ENCODE measurements around the gene COL4A2.

The COL4A2 gene

GRCh38 chr13:110470272-110471009, 163.4 kb downstream of the COL4A2 start:
- TF ChIP-seq, protein P1, sequence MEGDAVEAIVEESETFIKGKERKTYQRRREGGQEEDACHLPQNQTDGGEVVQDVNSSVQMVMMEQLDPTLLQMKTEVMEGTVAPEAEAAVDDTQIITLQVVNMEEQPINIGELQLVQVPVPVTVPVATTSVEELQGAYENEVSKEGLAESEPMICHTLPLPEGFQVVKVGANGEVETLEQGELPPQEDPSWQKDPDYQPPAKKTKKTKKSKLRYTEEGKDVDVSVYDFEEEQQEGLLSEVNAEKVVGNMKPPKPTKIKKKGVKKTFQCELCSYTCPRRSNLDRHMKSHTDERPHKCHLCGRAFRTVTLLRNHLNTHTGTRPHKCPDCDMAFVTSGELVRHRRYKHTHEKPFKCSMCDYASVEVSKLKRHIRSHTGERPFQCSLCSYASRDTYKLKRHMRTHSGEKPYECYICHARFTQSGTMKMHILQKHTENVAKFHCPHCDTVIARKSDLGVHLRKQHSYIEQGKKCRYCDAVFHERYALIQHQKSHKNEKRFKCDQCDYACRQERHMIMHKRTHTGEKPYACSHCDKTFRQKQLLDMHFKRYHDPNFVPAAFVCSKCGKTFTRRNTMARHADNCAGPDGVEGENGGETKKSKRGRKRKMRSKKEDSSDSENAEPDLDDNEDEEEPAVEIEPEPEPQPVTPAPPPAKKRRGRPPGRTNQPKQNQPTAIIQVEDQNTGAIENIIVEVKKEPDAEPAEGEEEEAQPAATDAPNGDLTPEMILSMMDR (IDR thresholded peaks at IDR 0.05): no peak

GRCh38 chr13:110471156-110471832, 164.2 kb downstream of the COL4A2 start:
- TF ChIP-seq, protein P1 (IDR thresholded peaks at IDR 0.05): no peak

GRCh38 chr13:110471833-110472162, 164.7 kb downstream of the COL4A2 start:
- TF ChIP-seq, protein P1 (IDR thresholded peaks at IDR 0.05): no peak

DNA sequence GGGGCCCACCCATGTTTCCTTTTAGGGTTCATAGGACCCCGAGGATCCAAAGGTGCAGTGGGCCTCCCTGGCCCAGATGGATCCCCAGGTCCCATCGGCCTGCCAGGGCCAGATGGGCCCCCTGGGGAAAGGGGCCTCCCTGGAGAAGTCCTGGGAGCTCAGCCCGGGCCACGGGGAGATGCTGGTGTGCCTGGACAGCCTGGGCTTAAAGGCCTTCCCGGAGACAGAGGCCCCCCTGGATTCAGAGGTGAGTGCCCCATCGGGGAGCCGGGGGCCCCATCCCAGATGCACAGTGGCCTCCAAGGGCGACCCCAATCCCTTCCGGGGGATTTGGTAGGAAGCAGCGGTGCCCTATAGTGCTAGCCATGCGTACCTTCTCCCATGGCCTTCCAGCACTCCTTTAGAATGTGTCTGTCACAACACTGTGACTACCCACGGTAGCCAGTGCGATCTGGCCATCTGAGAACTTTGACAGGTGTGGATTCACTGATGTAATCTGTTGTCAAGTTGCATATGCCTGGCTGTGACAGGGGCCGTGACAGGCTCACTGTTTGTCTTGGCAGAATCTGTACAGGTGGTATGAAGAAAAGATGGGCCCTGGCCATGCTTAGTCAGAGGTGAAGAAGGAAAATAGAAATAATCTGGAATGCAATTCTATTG, 165.9 kb downstream of the COL4A2 start:
- TF ChIP-seq, protein P1 (IDR thresholded peaks at IDR 0.05): no peak

GRCh38 chr13:110474713-110475112, 167.6 kb downstream of the COL4A2 start:
- TF ChIP-seq, protein P1 (IDR thresholded peaks at IDR 0.05): no peak

DNA sequence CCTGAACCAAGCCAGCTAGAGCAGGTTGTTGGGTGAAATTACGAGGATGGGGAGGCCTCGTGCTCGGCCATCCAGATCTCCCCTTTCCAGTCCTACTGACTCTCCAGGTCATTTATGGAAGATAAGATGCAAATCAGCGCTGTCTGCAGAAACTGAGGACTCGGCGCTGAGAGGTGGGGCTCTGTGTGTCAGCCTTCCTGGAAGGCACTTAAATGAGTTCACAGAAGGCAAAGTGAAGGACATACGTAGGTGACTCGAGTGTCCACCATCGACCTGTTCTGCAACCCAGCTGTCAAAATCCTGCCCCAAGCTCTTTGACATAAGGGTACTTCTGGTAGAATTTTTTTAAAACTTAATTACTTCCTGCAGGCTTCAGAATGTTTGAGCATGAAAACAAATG, 168.0 kb downstream of the COL4A2 start:
- TF ChIP-seq, protein P1 (IDR thresholded peaks at IDR 0.05): no peak

GRCh38 chr13:110475550-110476219, 168.6 kb downstream of the COL4A2 start:
- TF ChIP-seq, protein P1 (IDR thresholded peaks at IDR 0.05): no peak
